SU-DHL-6 (cell line): Measurements from ENCODE around the gene INTS6.

Source experiments
- H2AFZ ChIP-seq: fragments of 200-600 bp; sonication (generic); 2 replicates; pipeline ENCODE4 v1.6.1; 2014; ENCODE audit warnings: low read depth, mild to moderate bottlenecking, moderate library complexity, mixed read lengths, antibody characterized with exemption, low read length; ENCODE audit not compliant: severe bottlenecking
- H3F3A ChIP-seq: fragments of 200-600 bp; shearing (Covaris generic); 2 replicates; pipeline ENCODE4 v1.6.0; 2016; ENCODE audit warnings: antibody characterized with exemption, mild to moderate bottlenecking; ENCODE audit not compliant: insufficient read depth
- H3K27ac ChIP-seq: fragments of 200-600 bp; sonication (generic); 2 replicates; pipeline ENCODE4 v1.5.1; 2016; ENCODE audit warnings: low read depth, mild to moderate bottlenecking, low read length, moderate library complexity, mixed read lengths
- H3K27me3 ChIP-seq: fragments of 200-600 bp; sonication (generic), shearing (Covaris generic); 2 replicates; pipeline ENCODE4 v1.6.0; 2014; ENCODE audit warnings: mild to moderate bottlenecking, low read length
- H3K36me3 ChIP-seq: fragments of 200-600 bp; sonication (generic); 2 replicates; pipeline ENCODE4 v1.6.1; 2014; ENCODE audit warnings: mild to moderate bottlenecking, low read length, mixed read lengths
- H3K4me2 ChIP-seq: fragments of 300-600, 200-600 bp; shearing (Covaris generic), sonication (generic); 2 replicates; pipeline ENCODE4 v1.6.0; 2014; ENCODE audit warnings: low read length, low read depth, mild to moderate bottlenecking; ENCODE audit not compliant: poor library complexity, severe bottlenecking
- H3K4me3 ChIP-seq: fragments of 200-600 bp; sonication (generic); 2 replicates; pipeline ENCODE4 v1.5.1; 2014; ENCODE audit warnings: antibody characterized with exemption, low read length, mild to moderate bottlenecking, mixed read lengths; ENCODE audit not compliant: insufficient read depth, poor library complexity, severe bottlenecking
- H3K79me2 ChIP-seq: fragments of 200-600 bp; sonication (generic); 2 replicates; pipeline ENCODE4 v1.6.1; 2014; ENCODE audit warnings: mild to moderate bottlenecking, low read length, moderate library complexity; ENCODE audit not compliant: insufficient read depth
- H3K9ac ChIP-seq: fragments of 200-600 bp; sonication (generic); 2 replicates; pipeline ENCODE4 v1.7.0; 2014; ENCODE audit warnings: mild to moderate bottlenecking, low read length
- H3K9me2 ChIP-seq: fragments of 200-600 bp; sonication (generic); replicated peaks from 2 replicates; pipeline ENCODE4 v1.6.1; 2014; ENCODE audit warnings: low read length; ENCODE audit not compliant: insufficient read depth
- H3K9me3 ChIP-seq: fragments of 200-600 bp; sonication (generic); 2 replicates; pipeline ENCODE4 v1.6.1; 2014; ENCODE audit warnings: low read length, mixed read lengths; ENCODE audit not compliant: insufficient read depth
- H4K20me1 ChIP-seq: fragments of 200-600 bp; sonication (generic); 2 replicates; pipeline ENCODE4 v1.6.1; 2014; ENCODE audit warnings: low read depth, mild to moderate bottlenecking, antibody characterized with exemption, low read length, moderate library complexity, mixed read lengths
- EZH2phosphoT487 ChIP-seq: fragments of 200-600 bp; sonication (generic), shearing (Covaris generic); conservative IDR thresholded peaks from 2 replicates; pipeline ENCODE4 v1.6.1; 2018; ENCODE audit warnings: mild to moderate bottlenecking, antibody characterized with exemption, low read length, moderate library complexity, mixed read lengths
- TF ChIP-seq, protein P1 (sequence below): fragments of 200-600 bp; sonication (generic); IDR thresholded peaks from one replicate; pipeline ENCODE4 v1.5.1; 2017; ENCODE audit warnings: antibody characterized with exemption, mild to moderate bottlenecking, low read length, moderate library complexity; ENCODE audit not compliant: insufficient read depth, poor library complexity, severe bottlenecking

INTS6 gene

GRCh38 chr13:51425410-51426042 lies 27.3 kb downstream of the INTS6 start:
- Histone ChIP-seq H3K79me2 (peaks cover 82% of the 10 kb centered on the region), H3K27ac (no peak overlapping the region), H2AFZ (no peak overlapping the region), H4K20me1 (peaks cover 3% of the 10 kb centered on the region; the same call in 1 of the 2 replicates), H3F3A (peaks cover 42% of the 10 kb centered on the region; the same call in 1 of the 2 replicates), H3K4me2 (peak overlapping the region; percentile 58), H3K9me3 (no peaks in the 10 kb centered on the region), H3K9ac (no peak overlapping the region), H3K36me3 (peaks cover 19% of the 10 kb centered on the region; the same call in 1 of the 2 replicates), H3K4me3 (no peak overlapping the region), H3K27me3 (no peaks in the 10 kb centered on the region), H3K9me2 (no peaks in the 10 kb centered on the region)
- TF ChIP-seq, protein P1, sequence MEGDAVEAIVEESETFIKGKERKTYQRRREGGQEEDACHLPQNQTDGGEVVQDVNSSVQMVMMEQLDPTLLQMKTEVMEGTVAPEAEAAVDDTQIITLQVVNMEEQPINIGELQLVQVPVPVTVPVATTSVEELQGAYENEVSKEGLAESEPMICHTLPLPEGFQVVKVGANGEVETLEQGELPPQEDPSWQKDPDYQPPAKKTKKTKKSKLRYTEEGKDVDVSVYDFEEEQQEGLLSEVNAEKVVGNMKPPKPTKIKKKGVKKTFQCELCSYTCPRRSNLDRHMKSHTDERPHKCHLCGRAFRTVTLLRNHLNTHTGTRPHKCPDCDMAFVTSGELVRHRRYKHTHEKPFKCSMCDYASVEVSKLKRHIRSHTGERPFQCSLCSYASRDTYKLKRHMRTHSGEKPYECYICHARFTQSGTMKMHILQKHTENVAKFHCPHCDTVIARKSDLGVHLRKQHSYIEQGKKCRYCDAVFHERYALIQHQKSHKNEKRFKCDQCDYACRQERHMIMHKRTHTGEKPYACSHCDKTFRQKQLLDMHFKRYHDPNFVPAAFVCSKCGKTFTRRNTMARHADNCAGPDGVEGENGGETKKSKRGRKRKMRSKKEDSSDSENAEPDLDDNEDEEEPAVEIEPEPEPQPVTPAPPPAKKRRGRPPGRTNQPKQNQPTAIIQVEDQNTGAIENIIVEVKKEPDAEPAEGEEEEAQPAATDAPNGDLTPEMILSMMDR: no peak
- TF ChIP-seq EZH2phosphoT487: no peak

DNA sequence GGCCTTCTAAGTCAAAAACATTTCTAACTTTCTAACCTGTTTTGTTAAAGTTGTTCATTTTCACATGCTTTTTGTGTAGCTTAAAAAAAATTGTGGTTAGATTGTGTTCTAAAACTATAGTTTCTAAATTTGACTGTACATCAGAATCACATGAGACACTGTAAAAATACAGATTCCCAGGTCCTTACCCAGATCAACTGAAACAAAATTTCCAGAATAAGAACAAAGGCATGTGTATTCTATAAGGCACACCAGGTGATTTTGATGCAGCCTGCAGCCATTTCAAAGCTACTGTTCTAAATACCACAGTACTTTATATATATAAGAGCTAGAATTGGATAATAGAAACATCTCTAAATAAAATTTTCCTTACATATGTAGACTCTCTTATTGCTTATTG lies 29.1 kb downstream of the INTS6 start:
- peaks cover 3% of the 10 kb centered on the region; the same call in 1 of the 2 replicates for H4K20me1 ChIP-seq
- peaks cover 7% of the 10 kb centered on the region; the same call in 1 of the 2 replicates for H3K36me3 ChIP-seq
- peaks cover 49% of the 10 kb centered on the region; the same call in 1 of the 2 replicates for H3F3A ChIP-seq
- H2AFZ ChIP-seq: no peak overlapping the region
- H3K9ac ChIP-seq: no peak overlapping the region
- peak overlapping the region; percentile 83 for H3K27ac ChIP-seq
- H3K9me3 ChIP-seq: no peaks in the 10 kb centered on the region
- H3K27me3 ChIP-seq: no peaks in the 10 kb centered on the region
- no peaks in the 10 kb centered on the region for H3K9me2 ChIP-seq
- TF ChIP-seq, protein P1: no peak
- TF ChIP-seq EZH2phosphoT487: no peak
- H3K4me3 ChIP-seq: no peak overlapping the region
- H3K79me2 ChIP-seq: peaks cover 94% of the 10 kb centered on the region
- peak overlapping the region; percentile 58 for H3K4me2 ChIP-seq

- H3K79me2 ChIP-seq: peaks cover 97% of the 10 kb centered on the region
- H3K9ac ChIP-seq: peak overlapping the region; percentile 32; the same call in 1 of the 2 replicates
- H3K27ac ChIP-seq: peak overlapping the region; percentile 83
- no peaks in the 10 kb centered on the region for H3K27me3 ChIP-seq
- no peaks in the 10 kb centered on the region for H3K9me2 ChIP-seq
- TF ChIP-seq EZH2phosphoT487: no peak
- TF ChIP-seq, protein P1: no peak
- peak overlapping the region; percentile 58 for H3K4me2 ChIP-seq
- no peak overlapping the region for H3K4me3 ChIP-seq
- no peak overlapping the region for H2AFZ ChIP-seq
- H4K20me1 ChIP-seq: peaks cover 2% of the 10 kb centered on the region; the same call in 1 of the 2 replicates
- H3K36me3 ChIP-seq: peaks cover 13% of the 10 kb centered on the region; the same call in 1 of the 2 replicates
- H3K9me3 ChIP-seq: no peaks in the 10 kb centered on the region
- H3F3A ChIP-seq: peaks cover 45% of the 10 kb centered on the region; the same call in 1 of the 2 replicates
Observed at GRCh38 chr13:51422484-51422883, 30.4 kb downstream of the INTS6 start.
